DND-41 (cell line): ENCODE results near the gene CRISP2.

ENCODE experiments used
- ATAC-seq: fragments of 200-7000 bp; cut with Tn5 transposase; 3 replicates; pipeline ENCODE4 v1.9.1; 2021; ENCODE audit warnings: low read depth; ENCODE audit not compliant: insufficient read depth
- DNase-seq: peaks from one replicate; pipeline ENCODE4 v3.0.0-alpha.2; 2020
- H2AFZ ChIP-seq: 2 replicates; pipeline ENCODE4 v1.6.0; 2012; ENCODE audit warnings: low read depth, low read length
- H3K27ac ChIP-seq: 2 replicates; pipeline ENCODE4 v1.5.1; 2012; ENCODE audit warnings: low read length, inconsistent platforms
- H3K27me3 ChIP-seq: fragments of 200-600 bp; sonication (generic); 2 replicates; pipeline ENCODE4 v1.6.0; 2012; ENCODE audit warnings: low read length, mild to moderate bottlenecking, inconsistent platforms; ENCODE audit not compliant: insufficient read depth, poor library complexity
- H3K36me3 ChIP-seq: 2 replicates; pipeline ENCODE4 v1.5.1; 2012; ENCODE audit warnings: low read length, inconsistent platforms; ENCODE audit not compliant: insufficient read depth
- H3K4me1 ChIP-seq: 2 replicates; pipeline ENCODE4 v1.5.1; 2012; ENCODE audit warnings: mild to moderate bottlenecking, low read length; ENCODE audit not compliant: insufficient read depth
- H3K4me2 ChIP-seq: 2 replicates; pipeline ENCODE4 v1.6.0; 2012; ENCODE audit warnings: mild to moderate bottlenecking, moderate library complexity, low read length, inconsistent platforms; ENCODE audit not compliant: insufficient read depth
- H3K4me3 ChIP-seq, 2 experiments: fragments of 200-600 bp in 1 of 2; shearing (Covaris generic) in 1 of 2; 2 replicates each; pipeline ENCODE4 v1.5.1; 2012 to 2016; ENCODE audit warnings: inconsistent platforms in 2 of 2, low read length in 2 of 2, mild to moderate bottlenecking in 2 of 2, low read depth in 1 of 2, moderate library complexity in 1 of 2
- H3K79me2 ChIP-seq: 2 replicates; pipeline ENCODE4 v1.6.0; 2012; ENCODE audit warnings: low read length, inconsistent platforms; ENCODE audit not compliant: insufficient read depth
- H3K9ac ChIP-seq: 2 replicates; pipeline ENCODE4 v1.6.0; 2012; ENCODE audit warnings: low read depth, mild to moderate bottlenecking, inconsistent platforms, low read length, moderate library complexity
- H3K9me3 ChIP-seq: 2 replicates; pipeline ENCODE4 v1.5.1; 2012; ENCODE audit warnings: low read length, moderate library complexity, mild to moderate bottlenecking, inconsistent platforms; ENCODE audit not compliant: insufficient read depth, severe bottlenecking
- H4K20me1 ChIP-seq: 2 replicates; pipeline ENCODE4 v1.6.0; 2012; ENCODE audit warnings: low read length; ENCODE audit not compliant: insufficient read depth
- EZH2 ChIP-seq: IDR thresholded peaks from 3 replicates; pipeline ENCODE4 v1.6.1; 2012; ENCODE audit warnings: borderline replicate concordance, low read depth, mild to moderate bottlenecking, moderate library complexity, low read length, inconsistent platforms; ENCODE audit not compliant: severe bottlenecking
- TF ChIP-seq, protein P1 (sequence below): IDR thresholded peaks from 2 replicates; pipeline ENCODE4 v1.5.1; 2012; ENCODE audit warnings: borderline replicate concordance, low read length, moderate library complexity, mild to moderate bottlenecking; ENCODE audit not compliant: poor library complexity, severe bottlenecking; ENCODE audit errors: extremely low read depth

The CRISP2 gene

DNA sequence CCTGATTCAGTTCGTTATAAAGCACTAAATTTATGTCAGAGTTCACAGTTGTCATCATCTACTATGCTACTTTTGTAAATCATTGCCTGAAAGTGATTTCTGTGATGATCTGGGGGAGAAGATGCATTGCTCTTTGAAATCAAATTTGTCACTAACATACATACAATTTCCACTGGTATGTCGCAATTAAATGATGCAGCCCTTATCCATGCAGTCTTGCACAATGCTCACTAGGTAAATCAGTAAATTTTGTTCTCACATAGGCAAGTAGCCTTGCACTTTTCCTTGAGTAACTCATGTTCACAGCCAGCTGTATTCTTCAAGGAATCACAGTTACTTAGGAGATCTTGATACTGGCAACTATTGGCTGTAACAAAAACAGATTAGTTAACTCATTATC lies 20.8 kb downstream of the CRISP2 start:
- no peaks in the 10 kb centered on the region for H3K9me3 ChIP-seq
- no peak for DNase-seq
- no peaks in the 10 kb centered on the region for H3K36me3 ChIP-seq
- H3K27ac ChIP-seq, result no peak overlapping the region
- H3K4me1 ChIP-seq, result no peaks in the 10 kb centered on the region
- H3K4me2 ChIP-seq, result no peak overlapping the region
- no peaks in the 10 kb centered on the region for H3K27me3 ChIP-seq
- H3K9ac ChIP-seq, result no peak overlapping the region
- no peak overlapping the region for H3K4me3 ChIP-seq
- no peaks in the 10 kb centered on the region for H4K20me1 ChIP-seq
- no peak overlapping the region for H2AFZ ChIP-seq
- no peak for ATAC-seq
- H3K79me2 ChIP-seq, result no peaks in the 10 kb centered on the region
- TF ChIP-seq, protein P1, sequence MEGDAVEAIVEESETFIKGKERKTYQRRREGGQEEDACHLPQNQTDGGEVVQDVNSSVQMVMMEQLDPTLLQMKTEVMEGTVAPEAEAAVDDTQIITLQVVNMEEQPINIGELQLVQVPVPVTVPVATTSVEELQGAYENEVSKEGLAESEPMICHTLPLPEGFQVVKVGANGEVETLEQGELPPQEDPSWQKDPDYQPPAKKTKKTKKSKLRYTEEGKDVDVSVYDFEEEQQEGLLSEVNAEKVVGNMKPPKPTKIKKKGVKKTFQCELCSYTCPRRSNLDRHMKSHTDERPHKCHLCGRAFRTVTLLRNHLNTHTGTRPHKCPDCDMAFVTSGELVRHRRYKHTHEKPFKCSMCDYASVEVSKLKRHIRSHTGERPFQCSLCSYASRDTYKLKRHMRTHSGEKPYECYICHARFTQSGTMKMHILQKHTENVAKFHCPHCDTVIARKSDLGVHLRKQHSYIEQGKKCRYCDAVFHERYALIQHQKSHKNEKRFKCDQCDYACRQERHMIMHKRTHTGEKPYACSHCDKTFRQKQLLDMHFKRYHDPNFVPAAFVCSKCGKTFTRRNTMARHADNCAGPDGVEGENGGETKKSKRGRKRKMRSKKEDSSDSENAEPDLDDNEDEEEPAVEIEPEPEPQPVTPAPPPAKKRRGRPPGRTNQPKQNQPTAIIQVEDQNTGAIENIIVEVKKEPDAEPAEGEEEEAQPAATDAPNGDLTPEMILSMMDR, result no peak
- no peak for TF ChIP-seq EZH2

- TF ChIP-seq, protein P1, result no peak
- ATAC-seq, result no peak
- no peaks in the 10 kb centered on the region for H4K20me1 ChIP-seq
- no peak overlapping the region for H3K27ac ChIP-seq
- H3K9me3 ChIP-seq, result no peaks in the 10 kb centered on the region
- no peak for DNase-seq
- no peak overlapping the region for H2AFZ ChIP-seq
- H3K9ac ChIP-seq, result no peak overlapping the region
- no peaks in the 10 kb centered on the region for H3K27me3 ChIP-seq
- H3K4me1 ChIP-seq, result no peaks in the 10 kb centered on the region
- H3K4me2 ChIP-seq, result no peak overlapping the region
- no peaks in the 10 kb centered on the region for H3K79me2 ChIP-seq
- H3K36me3 ChIP-seq, result no peaks in the 10 kb centered on the region
- no peak overlapping the region for H3K4me3 ChIP-seq
Observed at GRCh38 chr6:49676671-49677281, 36.6 kb downstream of the CRISP2 start.

DNA sequence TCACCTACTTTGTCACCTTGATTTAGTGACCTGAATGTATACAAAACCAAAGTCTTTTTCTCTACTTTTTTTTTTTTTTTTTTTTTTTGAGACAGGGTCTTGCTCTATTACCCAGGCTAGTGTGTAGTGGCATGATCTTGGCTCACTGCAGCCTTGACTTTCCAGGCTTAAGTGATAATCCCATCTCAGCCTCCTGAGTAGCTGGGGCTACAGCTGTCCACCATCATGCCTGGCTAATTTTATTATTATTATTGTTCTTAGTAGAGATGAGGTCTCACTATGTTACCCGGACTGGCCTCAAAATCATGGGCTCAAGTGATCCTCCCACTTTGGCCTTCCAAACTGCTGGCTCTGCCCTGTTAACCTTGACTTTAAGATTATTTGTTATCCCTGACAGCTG lies 37.5 kb downstream of the CRISP2 start:
- Histone ChIP-seq H3K4me3 (no peak overlapping the region), H3K9ac (no peak overlapping the region), H3K9me3 (no peaks in the 10 kb centered on the region), H3K4me2 (no peak overlapping the region), H3K27me3 (no peaks in the 10 kb centered on the region), H3K36me3 (no peaks in the 10 kb centered on the region), H3K79me2 (no peaks in the 10 kb centered on the region), H3K4me1 (no peaks in the 10 kb centered on the region), H3K27ac (no peak overlapping the region), H4K20me1 (no peaks in the 10 kb centered on the region), H2AFZ (no peak overlapping the region)
- TF ChIP-seq, protein P1, result no peak
- TF ChIP-seq EZH2, result no peak
- ATAC-seq (no peak), DNase-seq (no peak)

- H4K20me1 ChIP-seq, result no peaks in the 10 kb centered on the region
- ATAC-seq, result no peak
- no peaks in the 10 kb centered on the region for H3K79me2 ChIP-seq
- H3K9me3 ChIP-seq, result no peaks in the 10 kb centered on the region
- TF ChIP-seq, protein P1, result no peak
- no peak for TF ChIP-seq EZH2
- H3K9ac ChIP-seq, result no peak overlapping the region
- no peak overlapping the region for H3K4me3 ChIP-seq
- no peak for DNase-seq
- no peak overlapping the region for H3K4me2 ChIP-seq
- H3K36me3 ChIP-seq, result no peaks in the 10 kb centered on the region
- H3K27me3 ChIP-seq, result no peaks in the 10 kb centered on the region
- no peak overlapping the region for H3K27ac ChIP-seq
- H3K4me1 ChIP-seq, result no peaks in the 10 kb centered on the region
- H2AFZ ChIP-seq, result no peak overlapping the region
Observed at GRCh38 chr6:49668083-49668511, 45.2 kb downstream of the CRISP2 start.
